NCI-H524 treated with DMSO at 0.1 percent for 48 hours (cell line): ENCODE measurements around the gene ARHGDIB.

Experiments used
- DNase-seq: peaks from one replicate; lab custom pipeline; 2025; lab: John Stamatoyannopoulos, UW

Gene ARHGDIB

DNA sequence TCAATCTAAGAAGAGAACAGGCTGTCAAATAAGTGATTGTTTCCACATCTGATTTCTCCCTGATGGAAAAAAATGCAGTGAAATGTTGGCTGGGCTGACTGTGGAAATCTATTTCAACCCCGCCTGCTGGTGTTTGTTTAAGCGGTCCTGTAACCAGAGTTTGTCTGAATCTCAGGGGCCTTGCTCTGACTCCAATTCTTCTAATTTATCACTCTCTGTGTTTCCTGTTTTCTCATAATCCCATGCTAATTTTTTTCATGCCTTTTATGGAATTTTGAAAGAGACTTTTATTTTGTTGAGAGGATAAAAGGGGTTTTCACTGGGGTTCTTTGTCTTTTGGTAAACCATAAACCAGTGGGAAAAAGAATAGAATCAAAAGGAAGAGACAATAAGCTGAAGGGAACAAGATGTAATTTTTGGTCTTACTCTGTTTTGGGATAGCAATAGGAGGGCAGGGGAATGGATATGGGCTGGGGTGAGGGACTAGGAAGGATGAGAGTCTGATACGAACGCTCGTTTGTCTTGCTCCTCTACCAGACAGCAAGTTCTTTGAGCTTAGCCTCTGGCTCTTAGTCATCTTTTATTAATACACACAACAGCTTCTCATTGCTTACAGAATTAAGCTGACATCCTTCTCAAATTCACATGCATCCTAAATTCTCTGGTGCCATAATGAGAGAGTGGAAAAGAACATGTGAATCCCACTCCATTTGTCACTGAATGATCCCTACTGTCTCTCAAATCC, 67.7 kb downstream of the ARHGDIB start:
- DNase-seq: no peak

DNA sequence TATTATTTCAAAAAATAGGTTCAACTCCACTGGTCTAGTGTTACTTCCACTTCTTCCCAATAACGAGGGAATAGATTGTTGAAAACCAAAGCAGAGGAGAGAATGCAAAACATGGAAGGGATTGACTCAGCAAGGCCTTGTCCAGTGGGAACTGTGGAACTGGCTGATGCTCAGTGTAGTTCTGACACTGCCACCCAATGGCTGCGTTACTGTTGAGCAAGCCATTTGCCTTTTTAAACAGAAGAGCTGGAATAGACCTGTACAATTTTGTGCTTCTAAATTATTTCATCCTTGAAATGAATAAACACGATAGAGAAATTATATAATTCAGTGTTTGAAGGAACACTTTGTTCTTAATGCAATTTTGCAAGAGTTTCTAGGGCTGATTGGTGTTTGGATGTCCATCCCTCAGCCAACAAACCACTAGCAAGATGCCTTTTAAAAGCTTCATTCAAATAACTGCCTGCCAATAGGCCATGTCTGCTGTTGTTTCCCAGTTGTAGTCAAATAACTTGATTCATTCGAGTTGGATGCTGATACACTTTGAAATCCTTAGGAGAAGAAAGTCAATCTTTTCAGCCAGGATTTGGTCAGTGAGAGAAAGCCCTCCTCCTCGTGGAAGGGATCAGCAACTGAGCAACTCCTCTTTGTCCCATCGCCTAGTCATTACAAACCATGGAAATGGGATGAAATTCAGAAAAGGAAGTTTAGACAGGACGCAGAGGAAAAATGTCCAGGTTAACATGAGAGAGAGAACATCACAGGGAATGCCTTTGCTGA, 68.5 kb downstream of the ARHGDIB start:
- no peak for DNase-seq
